ENCODE data around the gene TMEM63B. TPM values are rescaled to one million over a fixed set of nuclear protein-coding genes. Genes with fewer than 3 reads are reported as not detected.

The TMEM63B gene
- total RNA-seq, 1 donor from 2014 or later, result 32.7 TPM

GRCh38 chr6:44117397-44118128 lies 9.8 kb upstream of the TMEM63B start:
- DNase-seq (ENCODE audit: low spot score), result no peak

- DNase-seq (ENCODE audit: low spot score), result no peak
Observed at GRCh38 chr6:44119704-44120262, 7.6 kb upstream of the TMEM63B start.

DNA sequence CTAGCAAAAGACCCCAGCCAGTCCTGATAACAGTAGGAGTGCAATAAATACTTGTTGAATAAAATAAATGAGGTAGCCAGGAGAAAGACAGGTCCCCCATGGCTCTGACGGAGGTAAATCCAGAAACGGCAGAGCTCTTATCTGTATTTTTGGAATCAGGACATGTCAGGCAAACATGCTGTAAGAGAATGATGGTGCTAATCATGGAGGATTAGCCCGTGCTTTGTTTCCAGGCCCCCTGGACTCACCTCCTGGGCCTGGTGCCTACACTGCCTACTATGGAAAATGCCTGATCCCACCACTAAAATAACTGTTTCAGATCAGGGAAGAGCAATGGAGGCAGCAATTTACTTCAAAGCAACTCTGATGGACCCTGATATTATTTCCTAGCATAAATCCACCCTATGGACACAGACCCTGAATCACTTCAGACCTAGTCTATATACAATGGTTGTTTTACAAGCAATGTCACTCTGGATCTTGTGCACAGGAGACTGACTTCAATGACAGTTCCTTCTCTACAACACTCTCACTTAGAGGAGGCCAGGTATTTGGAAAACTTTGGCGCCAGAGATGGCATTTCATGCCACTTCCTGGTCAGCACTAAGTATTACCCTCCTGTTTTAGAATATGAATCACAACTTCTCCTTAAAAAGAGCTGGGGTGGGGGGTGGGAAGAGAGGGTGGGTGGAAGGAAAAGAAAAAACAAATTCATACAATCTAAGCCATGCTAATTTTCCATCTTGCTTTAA lies 6.5 kb upstream of the TMEM63B start:
- no peak for DNase-seq (ENCODE audit: low spot score)

GRCh38 chr6:44122801-44123200 lies 4.6 kb upstream of the TMEM63B start:
- DNase-seq (ENCODE audit: low spot score), result no peak

- DNase-seq (ENCODE audit: low spot score), result no peak
Observed at GRCh38 chr6:44123544-44123943, 3.8 kb upstream of the TMEM63B start.

GRCh38 chr6:44126320-44127149 lies 819 bp upstream of the TMEM63B start:
- peak; percentile 53 for DNase-seq (ENCODE audit: low spot score)

GRCh38 chr6:44128020-44128917 lies 915 bp downstream of the TMEM63B start:
- peak; percentile 61 for DNase-seq (ENCODE audit: low spot score)

DNA sequence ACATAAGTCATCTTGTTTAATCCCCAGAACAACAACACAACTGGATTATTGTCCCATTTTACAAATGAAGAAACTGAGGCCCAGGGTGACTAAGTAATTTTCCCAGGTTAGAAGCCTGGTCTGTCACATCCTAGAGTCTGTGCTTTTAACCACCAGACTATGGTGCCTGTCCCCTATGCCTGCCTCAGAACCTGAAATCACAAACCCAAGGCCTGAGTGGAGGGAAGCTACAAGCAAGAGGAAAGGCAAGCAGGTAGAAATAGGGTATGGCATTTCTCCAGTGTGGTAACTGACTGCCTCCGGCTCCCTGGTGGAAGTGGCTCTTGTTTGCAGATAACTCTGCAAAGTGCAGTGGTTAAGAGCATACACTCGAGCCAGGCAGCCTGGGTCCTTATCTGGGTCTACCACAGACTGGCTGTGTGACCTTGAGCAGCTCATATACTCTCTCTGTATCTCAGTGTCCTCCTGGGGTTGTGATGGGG lies 2.5 kb downstream of the TMEM63B start:
- no peak for DNase-seq (ENCODE audit: low spot score)

- DNase-seq (ENCODE audit: low spot score), result no peak
Observed at GRCh38 chr6:44131892-44132291, 4.5 kb downstream of the TMEM63B start.

GRCh38 chr6:44132476-44132875 lies 5.1 kb downstream of the TMEM63B start:
- no peak for DNase-seq (ENCODE audit: low spot score)

GRCh38 chr6:44133003-44133931 lies 5.9 kb downstream of the TMEM63B start:
- DNase-seq (ENCODE audit: low spot score), result peak; percentile 62

- DNase-seq (ENCODE audit: low spot score), result no peak
Observed at GRCh38 chr6:44133981-44134711, 6.8 kb downstream of the TMEM63B start.

DNA sequence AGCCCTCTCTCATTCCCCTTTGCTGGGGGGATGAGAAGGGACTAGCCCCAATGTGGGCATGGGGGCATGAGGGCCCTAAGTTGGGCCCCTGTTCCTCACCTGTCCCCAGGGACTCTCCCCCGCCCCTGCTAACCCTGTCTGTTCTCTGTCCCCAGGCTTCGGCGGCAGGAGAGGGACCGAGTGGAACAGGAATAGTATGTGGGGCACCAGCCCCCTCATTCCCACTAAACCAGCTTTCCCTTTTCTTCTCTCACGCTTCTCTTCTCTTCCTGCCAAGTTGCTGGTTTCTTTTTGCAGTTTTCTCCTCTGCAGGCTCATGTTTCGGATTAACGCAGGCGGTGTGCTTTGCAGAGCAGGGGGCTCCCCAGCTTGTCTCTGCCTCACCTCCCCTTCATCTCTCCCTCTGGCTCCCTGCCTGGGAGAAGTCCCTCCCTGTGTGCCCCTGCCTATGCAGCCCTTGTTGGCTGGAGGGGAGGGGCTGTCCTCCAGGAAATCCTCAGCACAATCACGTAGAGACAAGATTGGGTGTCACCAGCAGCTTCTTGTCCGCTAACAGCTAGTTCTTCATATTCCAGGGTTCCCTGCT lies 7.9 kb downstream of the TMEM63B start:
- no peak for DNase-seq (ENCODE audit: low spot score)

- DNase-seq (ENCODE audit: low spot score), result no peak
Observed at GRCh38 chr6:44135875-44136274, 8.5 kb downstream of the TMEM63B start.

- DNase-seq (ENCODE audit: low spot score), result no peak
Observed at GRCh38 chr6:44138717-44139350, 11.5 kb downstream of the TMEM63B start.

GRCh38 chr6:44139351-44139743 lies 12.0 kb downstream of the TMEM63B start:
- DNase-seq (ENCODE audit: low spot score), result no peak

DNA sequence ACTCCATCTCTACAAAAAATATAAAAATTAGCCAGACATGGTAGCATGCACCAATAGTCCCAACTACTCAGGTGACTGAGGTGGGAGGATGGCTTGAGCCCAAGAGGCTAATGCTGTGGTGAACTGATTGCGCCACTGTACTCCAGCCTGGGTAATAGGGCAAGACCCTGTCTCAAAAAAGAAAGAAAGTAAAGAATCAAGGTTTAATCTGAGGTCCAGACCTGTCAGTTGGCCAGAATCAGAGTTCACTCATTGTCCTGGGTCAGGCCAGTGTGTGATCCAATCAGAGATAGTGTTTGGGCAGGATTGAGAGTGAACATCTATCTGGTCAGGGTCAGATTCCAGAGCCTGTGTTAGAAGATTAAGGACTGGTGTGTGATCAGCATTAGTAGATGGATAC lies 15.5 kb downstream of the TMEM63B start:
- DNase-seq (ENCODE audit: low spot score), result no peak

- no peak for DNase-seq (ENCODE audit: low spot score)
Observed at GRCh38 chr6:44143731-44144130, 16.4 kb downstream of the TMEM63B start.
